ENCODE data around the gene UBR2.
"Not testable (repeated sequence)": the region's sequence is repeated elsewhere in the genome, so short reads cannot be mapped to it uniquely, and the experiment has no call there.

Gene UBR2

DNA sequence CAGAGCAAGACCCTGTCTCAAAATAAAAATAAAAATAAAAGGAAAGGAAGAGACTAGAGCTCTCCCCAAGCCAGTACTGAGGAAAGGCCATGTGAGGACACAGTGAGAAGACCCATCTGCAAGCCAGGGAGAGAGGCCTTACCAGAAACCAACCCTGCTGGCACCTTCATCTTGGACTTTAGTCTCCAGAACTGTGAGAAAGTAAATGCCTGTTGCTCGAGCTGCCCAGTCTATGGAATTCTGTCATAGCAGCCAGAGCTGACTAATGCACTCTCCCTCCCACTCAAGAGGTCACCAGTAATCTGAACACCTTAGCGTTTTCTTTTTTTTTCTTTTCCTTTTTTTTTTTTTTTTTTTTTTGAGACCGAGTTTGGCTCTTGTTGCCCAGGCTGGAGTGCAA lies 165.9 kb downstream of the UBR2 start:
- DNase-seq, result no peak

DNA sequence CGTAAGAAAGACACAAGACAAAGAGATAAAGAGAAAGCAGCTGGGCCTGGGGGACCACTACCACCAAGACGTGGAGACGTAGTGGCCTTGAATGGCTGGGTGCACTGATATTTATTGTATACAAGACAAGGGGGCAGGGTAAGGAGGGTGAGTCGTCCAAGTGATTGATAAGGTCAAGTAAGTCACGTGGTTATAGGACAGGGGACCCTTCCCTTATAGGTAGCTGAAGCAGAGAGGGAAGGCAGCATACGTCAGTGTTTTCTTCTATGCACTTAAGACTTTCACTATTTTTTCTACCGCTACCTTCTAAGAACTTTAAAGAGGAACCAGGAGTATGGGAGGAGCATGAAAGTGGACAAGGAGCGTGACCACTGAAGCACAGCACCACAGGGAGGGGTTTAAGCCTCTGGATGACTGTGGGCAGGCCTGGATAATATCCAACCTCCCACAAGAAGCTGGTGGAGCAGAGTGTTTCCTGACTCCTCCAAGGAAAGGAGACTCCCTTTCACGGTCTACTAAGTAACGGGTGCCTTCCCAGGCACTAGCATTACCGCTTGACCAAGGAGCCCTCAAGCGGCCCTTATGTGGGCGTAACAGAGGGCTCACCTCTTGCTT lies 170.1 kb downstream of the UBR2 start:
- not testable (repeated sequence) for DNase-seq

GRCh38 chr6:42735976-42736375 lies 172.1 kb downstream of the UBR2 start:
- DNase-seq, result no peak

DNA sequence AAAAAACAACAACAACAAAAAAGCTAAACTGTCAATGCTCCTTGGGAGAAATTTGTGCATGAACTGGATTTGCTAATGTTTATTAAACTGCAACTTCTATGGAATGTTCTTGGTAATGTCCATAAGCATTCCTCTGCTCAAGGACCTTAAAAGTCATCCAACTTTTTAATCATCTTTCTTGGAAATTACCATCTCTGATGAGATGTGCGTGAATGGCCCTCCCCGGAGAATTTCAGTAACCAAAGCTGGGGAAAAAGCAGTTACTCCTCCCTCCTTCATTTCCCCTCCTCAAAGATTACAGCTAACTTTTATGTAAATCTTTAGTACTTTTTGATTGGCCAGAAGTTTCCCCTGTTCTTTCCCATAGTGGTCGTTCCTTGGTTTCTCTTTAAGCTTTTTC lies 176.9 kb downstream of the UBR2 start:
- no peak for DNase-seq

DNA sequence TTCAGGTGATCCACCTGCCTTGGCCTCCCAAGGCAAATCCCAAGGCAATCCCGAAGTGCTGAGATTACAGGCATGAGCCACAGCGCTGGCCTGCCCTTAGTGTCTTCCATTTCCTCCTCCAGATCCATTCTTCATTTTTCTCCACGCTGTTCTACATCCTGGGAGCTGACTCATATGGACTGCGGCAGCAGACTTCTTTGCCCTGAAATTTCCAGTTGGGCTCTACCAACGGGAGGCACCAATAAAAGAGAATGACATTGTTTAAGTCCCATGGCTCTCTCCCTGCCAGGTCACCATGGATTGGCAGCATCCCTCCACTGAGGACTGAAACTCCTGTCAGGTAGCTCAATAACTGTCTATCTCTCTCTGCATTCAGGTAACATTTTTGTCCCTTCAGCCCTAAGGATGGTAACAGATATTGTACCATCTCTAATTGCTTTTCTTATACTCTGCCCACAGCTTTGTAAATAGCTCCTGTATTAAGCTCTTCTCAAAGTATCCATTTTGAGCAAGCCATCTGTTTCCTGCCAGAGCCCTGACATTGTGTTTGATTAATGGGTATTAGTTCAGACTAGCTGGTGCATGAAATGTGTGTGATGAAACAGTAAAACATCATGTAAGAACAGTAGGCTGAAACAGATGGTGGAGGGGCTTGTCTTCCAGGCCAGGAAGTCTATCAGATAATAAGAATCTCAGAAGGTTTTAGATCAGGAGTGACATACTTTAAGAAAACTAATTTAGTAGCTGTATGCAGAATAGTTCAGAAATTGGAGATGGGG lies 178.5 kb downstream of the UBR2 start:
- DNase-seq, result no peak

All from activated CD4-positive, alpha-beta T cell treated with anti-CD3 and anti-CD28 coated beads, Interleukin-2, amount 50 U/mL, for 4 hours (primary cell).